Stimulated activated memory B cell treated with anti-CD40 and anti-IgM and Interleukin-4, amounts not matched to agents 10 μg/mL and 1 μg/mL and 100 μg/mL, for 72 hours (primary cell): ENCODE data around the gene MSL1.

ENCODE experiments used
- ATAC-seq: fragments of 150-1000 bp; cut with Tn5 transposase; 2 replicates; pipeline ENCODE4 v1.10.0; 2021
- H3K27ac Mint-ChIP-seq: one replicate; pipeline ENCODE4 v1.8.0; 2022; ENCODE audit warnings: mild to moderate bottlenecking, mixed read lengths
- H3K27me3 Mint-ChIP-seq: one replicate; pipeline ENCODE4 v1.8.0; 2022; ENCODE audit warnings: mixed read lengths
- H3K36me3 Mint-ChIP-seq: one replicate; pipeline ENCODE4 v1.8.0; 2022; ENCODE audit warnings: mixed read lengths
- H3K4me1 Mint-ChIP-seq: one replicate; pipeline ENCODE4 v1.8.0; 2022; ENCODE audit warnings: mixed read lengths
- H3K4me3 Mint-ChIP-seq: one replicate; pipeline ENCODE4 v1.8.0; 2022; ENCODE audit warnings: mild to moderate bottlenecking, moderate library complexity, mixed read lengths
- H3K9me3 Mint-ChIP-seq: one replicate; pipeline ENCODE4 v1.8.0; 2022; ENCODE audit warnings: mixed read lengths

Gene MSL1

GRCh38 chr17:40168262-40168832 is 46.6 kb downstream of the MSL1 start:
- Mint-ChIP-seq H3K27ac (peak overlapping the region; percentile 45), H3K4me3 (no peak overlapping the region), H3K4me1 (peaks cover 11% of the 10 kb centered on the region), H3K9me3 (no peaks in the 10 kb centered on the region), H3K27me3 (no peaks in the 10 kb centered on the region), H3K36me3 (peaks cover 70% of the 10 kb centered on the region)
- no peak for ATAC-seq

- no peak for ATAC-seq
- no peak overlapping the region for H3K27ac Mint-ChIP-seq
- H3K9me3 Mint-ChIP-seq: no peaks in the 10 kb centered on the region
- H3K36me3 Mint-ChIP-seq: peaks cover 71% of the 10 kb centered on the region
- no peak overlapping the region for H3K4me3 Mint-ChIP-seq
- no peaks in the 10 kb centered on the region for H3K27me3 Mint-ChIP-seq
- peaks cover 11% of the 10 kb centered on the region for H3K4me1 Mint-ChIP-seq
These were observed 48.6 kb downstream of the MSL1 start for GRCh38 chr17:40170325-40170724.

- Mint-ChIP-seq H3K4me1 (peaks cover 14% of the 10 kb centered on the region), H3K9me3 (no peaks in the 10 kb centered on the region), H3K36me3 (peaks cover 66% of the 10 kb centered on the region), H3K27me3 (no peaks in the 10 kb centered on the region), H3K4me3 (no peak overlapping the region), H3K27ac (no peak overlapping the region)
- ATAC-seq: no peak
These were observed 50.0 kb downstream of the MSL1 start for GRCh38 chr17:40171750-40172149.

- peaks cover 56% of the 10 kb centered on the region for H3K36me3 Mint-ChIP-seq
- ATAC-seq: no peak
- peaks cover 17% of the 10 kb centered on the region for H3K4me1 Mint-ChIP-seq
- no peak overlapping the region for H3K4me3 Mint-ChIP-seq
- no peaks in the 10 kb centered on the region for H3K9me3 Mint-ChIP-seq
- no peaks in the 10 kb centered on the region for H3K27me3 Mint-ChIP-seq
- H3K27ac Mint-ChIP-seq: no peak overlapping the region
These were observed 51.5 kb downstream of the MSL1 start for GRCh38 chr17:40173091-40173777.

- H3K27me3 Mint-ChIP-seq: no peaks in the 10 kb centered on the region
- H3K36me3 Mint-ChIP-seq: peaks cover 50% of the 10 kb centered on the region
- no peak for ATAC-seq
- H3K9me3 Mint-ChIP-seq: no peaks in the 10 kb centered on the region
- no peak overlapping the region for H3K27ac Mint-ChIP-seq
- peaks cover 17% of the 10 kb centered on the region for H3K4me1 Mint-ChIP-seq
- no peak overlapping the region for H3K4me3 Mint-ChIP-seq
These were observed 52.0 kb downstream of the MSL1 start for GRCh38 chr17:40173778-40174135.

GRCh38 chr17:40174514-40174913 is 52.7 kb downstream of the MSL1 start:
- Mint-ChIP-seq H3K36me3 (peaks cover 48% of the 10 kb centered on the region), H3K4me3 (no peak overlapping the region), H3K4me1 (peaks cover 16% of the 10 kb centered on the region), H3K9me3 (no peaks in the 10 kb centered on the region), H3K27me3 (no peaks in the 10 kb centered on the region), H3K27ac (no peak overlapping the region)
- no peak for ATAC-seq

GRCh38 chr17:40175928-40176753 is 54.4 kb downstream of the MSL1 start:
- no peaks in the 10 kb centered on the region for H3K27me3 Mint-ChIP-seq

GRCh38 chr17:40176754-40177110 is 55.0 kb downstream of the MSL1 start:
- Mint-ChIP-seq H3K4me3 (peak overlapping the region; percentile 34), H3K4me1 (peaks cover 28% of the 10 kb centered on the region), H3K27ac (peak overlapping the region; percentile 25), H3K9me3 (no peaks in the 10 kb centered on the region), H3K36me3 (peaks cover 36% of the 10 kb centered on the region), H3K27me3 (no peaks in the 10 kb centered on the region)
- no peak for ATAC-seq

More at GRCh38 chr17:40175928-40176753, 54.4 kb downstream of the MSL1 start:
- Mint-ChIP-seq H3K4me1 (peaks cover 28% of the 10 kb centered on the region), H3K36me3 (peaks cover 42% of the 10 kb centered on the region), H3K4me3 (no peak overlapping the region), H3K9me3 (no peaks in the 10 kb centered on the region), H3K27ac (no peak overlapping the region)
- ATAC-seq: no peak

GRCh38 chr17:40177275-40177874 is 55.6 kb downstream of the MSL1 start, which contains the start of gene RAPGEFL1:
Gene RAPGEFL1 (plus strand): TSS chr17:40177470. CDS start chr17:40177862, 392 bp downstream.
- no peaks in the 10 kb centered on the region for H3K9me3 Mint-ChIP-seq
- peaks cover 34% of the 10 kb centered on the region for H3K36me3 Mint-ChIP-seq
- H3K27ac Mint-ChIP-seq: peak within 1 kb of the TSS; percentile 25
- peak; percentile 91 for ATAC-seq
- H3K27me3 Mint-ChIP-seq: no peaks in the 10 kb centered on the region
- H3K4me1 Mint-ChIP-seq: peaks cover 28% of the 10 kb centered on the region
- H3K4me3 Mint-ChIP-seq: peak within 1 kb of the TSS; percentile 53

- Mint-ChIP-seq H3K4me3 (peak overlapping the region; percentile 53), H3K27me3 (no peaks in the 10 kb centered on the region), H3K27ac (no peak overlapping the region), H3K9me3 (no peaks in the 10 kb centered on the region), H3K36me3 (peaks cover 27% of the 10 kb centered on the region), H3K4me1 (peaks cover 28% of the 10 kb centered on the region)
- peak; percentile 3 for ATAC-seq
These were observed 56.3 kb downstream of the MSL1 start for GRCh38 chr17:40178021-40178601.

- H3K27ac Mint-ChIP-seq: no peak overlapping the region
These were observed 56.9 kb downstream of the MSL1 start for GRCh38 chr17:40178660-40179059.

GRCh38 chr17:40179923-40180659 is 58.3 kb downstream of the MSL1 start:
- Mint-ChIP-seq H3K27me3 (no peaks in the 10 kb centered on the region), H3K9me3 (no peaks in the 10 kb centered on the region)

More at GRCh38 chr17:40178660-40179059, 56.9 kb downstream of the MSL1 start:
- Mint-ChIP-seq H3K4me3 (peak overlapping the region; percentile 53), H3K27me3 (no peaks in the 10 kb centered on the region), H3K9me3 (no peaks in the 10 kb centered on the region), H3K4me1 (peaks cover 28% of the 10 kb centered on the region), H3K36me3 (peaks cover 22% of the 10 kb centered on the region)
- no peak for ATAC-seq

GRCh38 chr17:40180694-40181093 is 58.9 kb downstream of the MSL1 start:
- Mint-ChIP-seq H3K27me3 (no peaks in the 10 kb centered on the region), H3K4me1 (peaks cover 28% of the 10 kb centered on the region), H3K36me3 (peaks cover 12% of the 10 kb centered on the region), H3K4me3 (no peak overlapping the region), H3K27ac (no peak overlapping the region), H3K9me3 (no peaks in the 10 kb centered on the region)
- no peak for ATAC-seq

More at GRCh38 chr17:40179923-40180659, 58.3 kb downstream of the MSL1 start:
- peak overlapping the region; percentile 5 for H3K27ac Mint-ChIP-seq
- ATAC-seq: peak; percentile 42
- H3K4me3 Mint-ChIP-seq: no peak overlapping the region
- peaks cover 28% of the 10 kb centered on the region for H3K4me1 Mint-ChIP-seq
- H3K36me3 Mint-ChIP-seq: peaks cover 12% of the 10 kb centered on the region

- no peaks in the 10 kb centered on the region for H3K27me3 Mint-ChIP-seq
- peaks cover 28% of the 10 kb centered on the region for H3K4me1 Mint-ChIP-seq
- H3K27ac Mint-ChIP-seq: no peak overlapping the region
- no peak for ATAC-seq
- no peak overlapping the region for H3K4me3 Mint-ChIP-seq
- no peaks in the 10 kb centered on the region for H3K9me3 Mint-ChIP-seq
- peaks cover 7% of the 10 kb centered on the region for H3K36me3 Mint-ChIP-seq
These were observed 59.4 kb downstream of the MSL1 start for GRCh38 chr17:40181205-40181604.
